ENCODE data around the gene KCMF1. TPM values are rescaled to one million over a fixed set of nuclear protein-coding genes. Genes with fewer than 3 reads are reported as not detected.

KCMF1 gene
- polyA plus RNA-seq, 2 of the 4 experiments (the other 2 are of a cell fraction): 77.8 to 221 TPM

- FAIRE-seq: no peak
- WGBS (ENCODE audit: missing lambda C conversion rate): 2% methylated on average over 10 of the region's 10 CpGs
- no peaks in the 10 kb centered on the region for H3K9me3 ChIP-seq
- H3K4me3 ChIP-seq: peak overlapping the region; percentile 89
- H3K4me1 ChIP-seq: peaks cover 30% of the 10 kb centered on the region
- POLR2A ChIA-PET: interaction anchor here (0.6 to 4.5 kb wide), 6 partner anchors 8 to 592 kb away, joined by 3 to 70 read pairs (median 10); partner anchors contain the start of genes DNAH6 and GGCX
- DNase-seq (ENCODE audit: low read depth in 1 of 2, low spot score in 1 of 2): peak in 1 of 2 experiments; percentile 52
- peak overlapping the region; percentile 97 to 98 for H3K27ac ChIP-seq
- H3K4me2 ChIP-seq: peak overlapping the region; percentile 84
- ATAC-seq: peak in 1 of 2 experiments; percentile 36; a peak in 3 of 6 replicates
- CTCF ChIA-PET: interaction anchor here (0.8 to 3.3 kb wide), 9 partner anchors 9 to 48 kb away, joined by 3 to 20 read pairs (median 5); no protein-coding TSS in a partner anchor
- TF ChIP-seq NPAS2 (CRISPR knock-in tag; IDR thresholded peaks at IDR 0.05; ENCODE audit: borderline replicate concordance) (no peak), RCOR1 (IDR thresholded peaks at IDR 0.05; ENCODE audit: low read depth, low read length) (no peak), EHF (CRISPR knock-in tag; IDR thresholded peaks at IDR 0.05) (no peak), NFE2L2 (conservative IDR thresholded peaks at IDR 0.05; ENCODE audit: low read length) (no peak), ATOH8 (CRISPR knock-in tag; IDR thresholded peaks at IDR 0.05; ENCODE audit: low read depth) (no peak), KDM1A (IDR thresholded peaks at IDR 0.05; ENCODE audit: low read depth) (peak; percentile 97), MAZ (IDR thresholded peaks at IDR 0.05; ENCODE audit: borderline replicate concordance, low read depth, low read length) (no peak), JUN (IDR thresholded peaks at IDR 0.05) (no peak), JUNB (IDR thresholded peaks at IDR 0.05) (no peak), KDM5A (IDR thresholded peaks at IDR 0.05) (no peak), PBX3 (IDR thresholded peaks at IDR 0.05) (no peak), HDAC2 (IDR thresholded peaks at IDR 0.05) (peak; percentile 80; the same call in 1 of the 2 replicates), ZNF302 (CRISPR knock-in tag; IDR thresholded peaks at IDR 0.05) (no peak), GATA3 (IDR thresholded peaks at IDR 0.05; ENCODE audit: borderline replicate concordance) (no peak), POLR2A (IDR thresholded peaks at IDR 0.05; ENCODE audit: low read length) (no peak), HES2 (IDR thresholded peaks at IDR 0.05) (no peak), FOXS1 (CRISPR knock-in tag; IDR thresholded peaks at IDR 0.05) (no peak), RAD21 (conservative IDR thresholded peaks at IDR 0.05 in 1 of 2, IDR thresholded peaks at IDR 0.05 in 1 of 2) (no peak), SMC3 (IDR thresholded peaks at IDR 0.05) (no peak), ESRRA (IDR thresholded peaks at IDR 0.05; ENCODE audit: borderline replicate concordance, low read length) (no peak), SREBF2 (IDR thresholded peaks at IDR 0.05) (no peak), MAX (IDR thresholded peaks at IDR 0.05) (peak; percentile 82; the same call in 1 of the 2 replicates), HOXA7 (CRISPR knock-in tag; IDR thresholded peaks at IDR 0.05) (peak; percentile 67; the same call in 1 of the 2 replicates), HOXB13 (CRISPR knock-in tag; IDR thresholded peaks at IDR 0.05; ENCODE audit: low read depth) (no peak), HOXB5 (CRISPR knock-in tag; IDR thresholded peaks at IDR 0.05) (no peak), USF2 (IDR thresholded peaks at IDR 0.05) (no peak), RNF2 (IDR thresholded peaks at IDR 0.05; ENCODE audit: borderline replicate concordance, low read depth) (no peak), CBX2 (IDR thresholded peaks at IDR 0.05; ENCODE audit: borderline replicate concordance, low read depth) (no peak), CHD4 (IDR thresholded peaks at IDR 0.05; ENCODE audit: borderline replicate concordance) (peak; percentile 60; the same call in 1 of the 2 replicates), BCL3 (IDR thresholded peaks at IDR 0.05) (no peak), CEBPB (IDR thresholded peaks at IDR 0.05) (no peak), TFCP2L1 (CRISPR knock-in tag; IDR thresholded peaks at IDR 0.05) (no peak), BHLHE40 (IDR thresholded peaks at IDR 0.05; ENCODE audit: low read depth, low read length) (no peak), REST (IDR thresholded peaks at IDR 0.05) (no peak), EP300 (IDR thresholded peaks at IDR 0.05) (no peak)
Measured at GRCh38 chr2:84969511-84970209, 1.3 kb upstream of the KCMF1 start.
